NK-92 treated with Interleukin-12 subunit alpha and Interleukin-12 subunit beta, amount 100 ng/mL, for 24 hours (cell line): ENCODE data around the gene SPON1.

ENCODE experiments used
- DNase-seq: peaks from one replicate; lab custom pipeline; 2025; lab: John Stamatoyannopoulos, UW

The SPON1 gene

GRCh38 chr11:14186046-14186775 lies 223.7 kb downstream of the SPON1 start:
- no peak for DNase-seq

GRCh38 chr11:14189874-14190273 lies 227.4 kb downstream of the SPON1 start:
- DNase-seq = no peak

GRCh38 chr11:14190992-14191778 lies 228.7 kb downstream of the SPON1 start:
- no peak for DNase-seq

GRCh38 chr11:14193644-14194043 lies 231.1 kb downstream of the SPON1 start:
- DNase-seq = no peak

GRCh38 chr11:14202251-14203196 lies 240.0 kb downstream of the SPON1 start:
- DNase-seq = no peak

- no peak for DNase-seq
Measured at GRCh38 chr11:14203321-14203720, 240.8 kb downstream of the SPON1 start.

- no peak for DNase-seq
Measured at GRCh38 chr11:14212986-14213385, 250.5 kb downstream of the SPON1 start.

- DNase-seq = no peak
Measured at GRCh38 chr11:14218728-14219127, 256.2 kb downstream of the SPON1 start.

- DNase-seq = no peak
Measured at GRCh38 chr11:14223636-14224288, 261.2 kb downstream of the SPON1 start.

GRCh38 chr11:14224395-14224794 lies 261.9 kb downstream of the SPON1 start:
- DNase-seq = no peak

- no peak for DNase-seq
Measured at GRCh38 chr11:14225666-14226065, 263.1 kb downstream of the SPON1 start.

GRCh38 chr11:14228356-14228755 lies 265.8 kb downstream of the SPON1 start:
- DNase-seq = no peak

- no peak for DNase-seq
Measured at GRCh38 chr11:14229472-14229871, 266.9 kb downstream of the SPON1 start.

- no peak for DNase-seq
Measured at GRCh38 chr11:14230407-14230806, 267.9 kb downstream of the SPON1 start.

- no peak for DNase-seq
Measured at GRCh38 chr11:14232652-14233051, 270.1 kb downstream of the SPON1 start.

GRCh38 chr11:14234446-14234845 lies 271.9 kb downstream of the SPON1 start:
- DNase-seq = no peak

- no peak for DNase-seq
Measured at GRCh38 chr11:14235701-14236100, 273.2 kb downstream of the SPON1 start.

- DNase-seq = no peak
Measured at GRCh38 chr11:14237444-14237961, 275.0 kb downstream of the SPON1 start.

GRCh38 chr11:14240221-14240620 lies 277.7 kb downstream of the SPON1 start:
- no peak for DNase-seq

GRCh38 chr11:14240951-14241350 lies 278.4 kb downstream of the SPON1 start:
- DNase-seq = no peak

GRCh38 chr11:14242187-14242586 lies 279.7 kb downstream of the SPON1 start:
- DNase-seq = no peak

GRCh38 chr11:14242733-14243132 lies 280.2 kb downstream of the SPON1 start:
- DNase-seq = no peak
